ENCODE measurements around the gene DYRK1A. TPM values are rescaled to one million over a fixed set of nuclear protein-coding genes. Genes with fewer than 3 reads are reported as not detected.

DYRK1A gene
- total RNA-seq, 1 experiment from 2014 or later, result 48.7 TPM

- peaks cover 3% of the 10 kb centered on the region; the same call in 1 of the 2 replicates for H3K36me3 ChIP-seq (ENCODE audit: low read depth, low read length)
- ATAC-seq, result no peak
- no TSS peak for BruUV-seq (replicated peaks)
- ChIA-PET POLR2A (ENCODE audit: unreplicated experiment) (no interaction called here), CTCF (no interaction called here)
- no peaks in the 10 kb centered on the region for H3K9me2 ChIP-seq (replicated peaks; ENCODE audit: low read length)
- no peak for DNase-seq
- intact Hi-C loops (cut with micrococcal nuclease), result no loop called here
- peaks cover 65% of the 10 kb centered on the region for H4K20me1 ChIP-seq (ENCODE audit: low read length)
- H3K9me3 ChIP-seq (ENCODE audit: low read length), result no peaks in the 10 kb centered on the region
- H3K4me3 ChIP-seq (ENCODE audit: low read length), result no peak overlapping the region
- no peak overlapping the region for H3K9ac ChIP-seq (ENCODE audit: low read length)
- H3K79me2 ChIP-seq (ENCODE audit: low read length), result peaks cover 99% of the 10 kb centered on the region
- no peak overlapping the region for H3K4me2 ChIP-seq (ENCODE audit: low read length)
- no peaks in the 10 kb centered on the region for H3K4me1 ChIP-seq (ENCODE audit: insufficient read depth, low read length)
- no peaks in the 10 kb centered on the region for H3F3A ChIP-seq (ENCODE audit: low read length, unreplicated experiment)
- no peak overlapping the region for H3K27ac ChIP-seq (ENCODE audit: low read length)
- TF ChIP-seq, protein P1, sequence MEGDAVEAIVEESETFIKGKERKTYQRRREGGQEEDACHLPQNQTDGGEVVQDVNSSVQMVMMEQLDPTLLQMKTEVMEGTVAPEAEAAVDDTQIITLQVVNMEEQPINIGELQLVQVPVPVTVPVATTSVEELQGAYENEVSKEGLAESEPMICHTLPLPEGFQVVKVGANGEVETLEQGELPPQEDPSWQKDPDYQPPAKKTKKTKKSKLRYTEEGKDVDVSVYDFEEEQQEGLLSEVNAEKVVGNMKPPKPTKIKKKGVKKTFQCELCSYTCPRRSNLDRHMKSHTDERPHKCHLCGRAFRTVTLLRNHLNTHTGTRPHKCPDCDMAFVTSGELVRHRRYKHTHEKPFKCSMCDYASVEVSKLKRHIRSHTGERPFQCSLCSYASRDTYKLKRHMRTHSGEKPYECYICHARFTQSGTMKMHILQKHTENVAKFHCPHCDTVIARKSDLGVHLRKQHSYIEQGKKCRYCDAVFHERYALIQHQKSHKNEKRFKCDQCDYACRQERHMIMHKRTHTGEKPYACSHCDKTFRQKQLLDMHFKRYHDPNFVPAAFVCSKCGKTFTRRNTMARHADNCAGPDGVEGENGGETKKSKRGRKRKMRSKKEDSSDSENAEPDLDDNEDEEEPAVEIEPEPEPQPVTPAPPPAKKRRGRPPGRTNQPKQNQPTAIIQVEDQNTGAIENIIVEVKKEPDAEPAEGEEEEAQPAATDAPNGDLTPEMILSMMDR (conservative IDR thresholded peaks at IDR 0.05; ENCODE audit: low read depth, low read length), result no peak
- no peak for TF ChIP-seq EZH2phosphoT487 (IDR thresholded peaks at IDR 0.05; ENCODE audit: borderline replicate concordance, low read length)
- TF ChIP-seq EZH2 (IDR thresholded peaks at IDR 0.05; ENCODE audit: low read length, unreplicated experiment), result no peak
- H3K27me3 ChIP-seq (ENCODE audit: low read length), result no peaks in the 10 kb centered on the region
- no peak overlapping the region for H2AFZ ChIP-seq (ENCODE audit: low read length)
Measured at GRCh38 chr21:37413553-37414291, 47.1 kb downstream of the DYRK1A start.

- no peak for ATAC-seq
- no peak overlapping the region for H3K27ac ChIP-seq (ENCODE audit: low read length)
- no peaks in the 10 kb centered on the region for H3K9me2 ChIP-seq (replicated peaks; ENCODE audit: low read length)
- no peaks in the 10 kb centered on the region for H3F3A ChIP-seq (ENCODE audit: low read length, unreplicated experiment)
- H3K9me3 ChIP-seq (ENCODE audit: low read length), result no peaks in the 10 kb centered on the region
- no peak overlapping the region for H3K9ac ChIP-seq (ENCODE audit: low read length)
- CTCF ChIA-PET, result no interaction called here
- no peak for DNase-seq
- no peak overlapping the region for H2AFZ ChIP-seq (ENCODE audit: low read length)
- no peak overlapping the region for H3K4me3 ChIP-seq (ENCODE audit: low read length)
- POLR2A ChIA-PET (ENCODE audit: unreplicated experiment), result no interaction called here
- intact Hi-C loops (cut with micrococcal nuclease), result no loop called here
- no peaks in the 10 kb centered on the region for H3K4me1 ChIP-seq (ENCODE audit: insufficient read depth, low read length)
- H4K20me1 ChIP-seq (ENCODE audit: low read length), result peaks cover 65% of the 10 kb centered on the region
- no peak overlapping the region for H3K4me2 ChIP-seq (ENCODE audit: low read length)
- peaks cover 3% of the 10 kb centered on the region; the same call in 1 of the 2 replicates for H3K36me3 ChIP-seq (ENCODE audit: low read depth, low read length)
- H3K27me3 ChIP-seq (ENCODE audit: low read length), result no peaks in the 10 kb centered on the region
- no TSS peak for BruUV-seq (replicated peaks)
- H3K79me2 ChIP-seq (ENCODE audit: low read length), result peaks cover 99% of the 10 kb centered on the region
- TF ChIP-seq, protein P1 (conservative IDR thresholded peaks at IDR 0.05; ENCODE audit: low read depth, low read length), result no peak
- TF ChIP-seq EZH2phosphoT487 (IDR thresholded peaks at IDR 0.05; ENCODE audit: borderline replicate concordance, low read length) (no peak), EZH2 (IDR thresholded peaks at IDR 0.05; ENCODE audit: low read length, unreplicated experiment) (no peak)
Measured at GRCh38 chr21:37414292-37415253, 48.0 kb downstream of the DYRK1A start.
